Right cardiac atrium (tissue), 5 donors: ENCODE data around the gene HCFC2. TPM values are rescaled to one million over a fixed set of nuclear protein-coding genes. Genes with fewer than 3 reads are reported as not detected.

Experiments used
- polyA plus RNA-seq: library from polyadenylated mRNA; stranded (reverse); fragments of 200-250 nt; gene quantifications from one replicate; pipeline ENCODE4 v1.2.3, GENCODE V29; 2013
- total RNA-seq, 4 donors: library from RNA; stranded (reverse); fragmentation: NEBNext Ultra II Directional; extraction: Animal tissue kit (Norgen Biotek cat#: 25700); gene quantifications; one replicate each; pipeline ENCODE4 v1.2.1, GENCODE V29; 2021
- donor health status: healthy with polysubstance abuse.
- donor health status: DM: no; HTN: yes; CAD: no.
- donor health status: DM: no; HTN: no; CAD: no.
- donor health status: DM: no; HTN: yes; CAD: no; lungs with severe emphysema.
- donor health status: DM: yes; HTN: yes; CAD: no.

The HCFC2 gene
- total and polyA plus RNA-seq, 5 donors, result 4.1 to 11.0 (median 10.4) TPM

Other genes starting within 250 kb of the HCFC2 start
- gene NT5DC3, start 223.3 kb upstream of the HCFC2 start, total RNA-seq, result 1 to 10 TPM; 1.6 to 3.6 (median 2.4) TPM
- 0.93 TPM for gene NT5DC3, start 223.3 kb upstream of the HCFC2 start, polyA plus RNA-seq
- gene HSP90B1, start 134.1 kb upstream of the HCFC2 start, total RNA-seq, result 100 to 1,000 TPM; 292 to 625 (median 497) TPM
- gene HSP90B1, start 134.1 kb upstream of the HCFC2 start, polyA plus RNA-seq, result 369 TPM
- 10 to 100 TPM; 10.6 to 17.7 (median 12.4) TPM for gene TDG, start 98.7 kb upstream of the HCFC2 start, total RNA-seq
- gene TDG, start 98.7 kb upstream of the HCFC2 start, polyA plus RNA-seq, result 9.8 TPM
- gene GLT8D2, start 14.3 kb upstream of the HCFC2 start, total RNA-seq, result 10 to 100 TPM in 2 of 4 donors, 1 to 10 TPM in 2; 8.7 to 14.4 (median 11.4) TPM
- 9.9 TPM for gene GLT8D2, start 14.3 kb upstream of the HCFC2 start, polyA plus RNA-seq
- 10 to 100 TPM; 38.7 to 57.9 (median 48.6) TPM for gene NFYB, start 73.7 kb downstream of the HCFC2 start, total RNA-seq
- gene NFYB, start 73.7 kb downstream of the HCFC2 start, polyA plus RNA-seq, result 36.6 TPM
- gene TXNRD1, start 151.2 kb downstream of the HCFC2 start, total RNA-seq, result 100 to 1,000 TPM; 118 to 187 (median 148) TPM
- 57.9 TPM for gene TXNRD1, start 151.2 kb downstream of the HCFC2 start, polyA plus RNA-seq
- 1 to 10 TPM; 1.2 to 2.3 (median 1.8) TPM for gene EID3, start 239.2 kb downstream of the HCFC2 start, total RNA-seq
- gene EID3, start 239.2 kb downstream of the HCFC2 start, polyA plus RNA-seq, result 1.5 TPM